SJCRH30 (cell line): ENCODE data around the gene RBMS3. TPM values are rescaled to one million over a fixed set of nuclear protein-coding genes. Genes with fewer than 3 reads are reported as not detected.
"Not testable (repeated sequence)": the region's sequence is repeated elsewhere in the genome, so short reads cannot be mapped to it uniquely, and the experiment has no call there.

ENCODE experiments used
- DNase-seq, 2 experiments: peaks; one replicate each; pipeline ENCODE4 v3.0.0-alpha.2; 2015 to 2020
- H3K27ac ChIP-seq: fragments of 250-450 bp; sonication (Bioruptor Pico); 2 replicates; pipeline ENCODE4 v1.5.1; 2020; ENCODE audit warnings: mild to moderate bottlenecking, moderate library complexity
- H3K27me3 ChIP-seq: fragments of 250-450 bp; sonication (Bioruptor Pico); 2 replicates; pipeline ENCODE4 v1.5.1; 2020; ENCODE audit warnings: mild to moderate bottlenecking, moderate library complexity
- H3K36me3 ChIP-seq: fragments of 250-450 bp; sonication (Bioruptor Pico); 2 replicates; pipeline ENCODE4 v1.5.1; 2020; ENCODE audit warnings: mild to moderate bottlenecking, moderate library complexity
- H3K4me1 ChIP-seq: fragments of 250-450 bp; sonication (Bioruptor Pico); 2 replicates; pipeline ENCODE4 v1.5.1; 2020; ENCODE audit warnings: mild to moderate bottlenecking, moderate library complexity
- H3K4me3 ChIP-seq: fragments of 250-450 bp; sonication (Bioruptor Pico); 2 replicates; pipeline ENCODE4 v1.5.1; 2020; ENCODE audit warnings: mild to moderate bottlenecking, moderate library complexity
- H3K9me3 ChIP-seq: fragments of 250-450 bp; sonication (Bioruptor Pico); replicated peaks from 2 replicates; pipeline ENCODE4 v1.5.1; 2020; ENCODE audit warnings: mild to moderate bottlenecking, moderate library complexity
- total RNA-seq: library from RNA; depleted of rRNA; stranded (reverse); fragments of >200 nt; shearing (Covaris generic); gene quantifications from 2 replicates; pipeline ENCODE4 v1.2.3, GENCODE V29; 2014

Gene RBMS3
- total RNA-seq, 1 experiment from 2014 or later: 9.5 TPM

- no peaks in the 10 kb centered on the region for H3K36me3 ChIP-seq
- no peak overlapping the region for H3K4me3 ChIP-seq
- H3K9me3 ChIP-seq: no peaks in the 10 kb centered on the region
- no peaks in the 10 kb centered on the region for H3K27me3 ChIP-seq
- H3K27ac ChIP-seq: no peak overlapping the region
- no peak for DNase-seq
- H3K4me1 ChIP-seq: no peaks in the 10 kb centered on the region
Observed at GRCh38 chr3:30034246-30034991, 753.5 kb downstream of the RBMS3 start.

DNA sequence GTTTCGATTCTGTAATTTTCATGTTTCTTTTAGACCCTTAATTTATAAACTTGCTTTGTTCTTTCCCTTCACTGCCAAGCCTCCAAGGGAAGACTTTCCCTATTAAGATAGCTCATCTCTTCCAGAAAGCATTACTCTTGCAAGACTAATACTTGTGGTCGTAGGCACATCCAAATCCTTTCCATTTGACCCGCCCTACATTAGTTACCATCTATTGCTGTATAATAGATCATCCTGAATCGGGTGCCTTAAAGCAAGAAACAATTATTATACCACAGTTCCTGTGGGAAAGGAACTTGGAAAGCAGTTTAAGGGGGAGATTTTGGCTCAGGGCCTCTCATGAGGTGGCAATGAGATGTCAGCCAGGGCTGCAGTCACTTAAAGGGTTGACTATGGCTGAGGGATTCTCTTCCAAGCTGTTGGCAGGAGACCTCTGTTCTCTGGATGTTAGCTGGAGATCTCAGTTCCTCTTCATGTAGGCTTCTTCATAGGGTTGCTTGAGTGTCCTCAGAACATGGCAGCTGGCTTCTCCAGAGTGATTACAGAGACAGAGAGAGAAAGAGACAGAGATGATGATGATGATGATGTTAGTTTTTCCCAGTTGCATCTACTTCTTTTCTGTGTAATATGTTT is 755.2 kb downstream of the RBMS3 start:
- no peaks in the 10 kb centered on the region for H3K27me3 ChIP-seq
- H3K9me3 ChIP-seq: no peaks in the 10 kb centered on the region
- no peak overlapping the region for H3K4me3 ChIP-seq
- no peaks in the 10 kb centered on the region for H3K4me1 ChIP-seq
- DNase-seq: no peak
- H3K27ac ChIP-seq: no peak overlapping the region
- H3K36me3 ChIP-seq: no peaks in the 10 kb centered on the region

- H3K4me3 ChIP-seq: no peak overlapping the region
- H3K9me3 ChIP-seq: no peaks in the 10 kb centered on the region
- DNase-seq: no peak
- no peak overlapping the region for H3K27ac ChIP-seq
- 0 out of 2 replicates have a peak, but pooled peaks cover 3% of the 10 kb centered on the region for H3K4me1 ChIP-seq
- no peaks in the 10 kb centered on the region for H3K36me3 ChIP-seq
- H3K27me3 ChIP-seq: no peaks in the 10 kb centered on the region
Observed at GRCh38 chr3:30040126-30040525, 759.3 kb downstream of the RBMS3 start.

DNA sequence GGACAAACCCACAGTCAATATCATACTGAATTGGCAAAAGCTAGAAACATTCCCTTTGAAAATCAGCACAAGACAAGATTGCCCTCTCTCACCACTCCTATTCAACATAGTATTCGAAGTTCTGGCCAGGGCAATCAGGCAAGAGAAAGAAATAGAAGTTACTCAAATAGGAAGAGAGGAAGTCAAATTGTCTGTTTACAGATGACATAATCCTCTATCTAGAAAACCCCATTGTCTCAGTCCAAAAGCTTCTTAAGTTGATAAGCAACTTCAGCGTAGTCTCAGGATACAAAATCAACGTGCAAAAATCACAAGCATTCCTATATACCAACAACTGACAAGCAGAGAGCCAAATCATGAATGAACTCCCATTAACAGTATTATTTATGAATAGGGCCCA is 760.6 kb downstream of the RBMS3 start:
- not testable (repeated sequence) for DNase-seq

GRCh38 chr3:30042274-30042859 is 761.5 kb downstream of the RBMS3 start:
- no peak overlapping the region for H3K27ac ChIP-seq
- H3K27me3 ChIP-seq: no peaks in the 10 kb centered on the region
- H3K4me3 ChIP-seq: no peak overlapping the region
- H3K9me3 ChIP-seq: no peaks in the 10 kb centered on the region
- 0 out of 2 replicates have a peak, but pooled peaks cover 3% of the 10 kb centered on the region for H3K4me1 ChIP-seq
- no peaks in the 10 kb centered on the region for H3K36me3 ChIP-seq
- peak; percentile 61 to 82 for DNase-seq

More for the DNA sequence above, 760.6 kb downstream of the RBMS3 start:
- H3K36me3 ChIP-seq, H3K9me3 ChIP-seq, H3K27me3 ChIP-seq, H3K4me3 ChIP-seq, H3K27ac ChIP-seq, H3K4me1 ChIP-seq: not testable (repeated sequence)

DNA sequence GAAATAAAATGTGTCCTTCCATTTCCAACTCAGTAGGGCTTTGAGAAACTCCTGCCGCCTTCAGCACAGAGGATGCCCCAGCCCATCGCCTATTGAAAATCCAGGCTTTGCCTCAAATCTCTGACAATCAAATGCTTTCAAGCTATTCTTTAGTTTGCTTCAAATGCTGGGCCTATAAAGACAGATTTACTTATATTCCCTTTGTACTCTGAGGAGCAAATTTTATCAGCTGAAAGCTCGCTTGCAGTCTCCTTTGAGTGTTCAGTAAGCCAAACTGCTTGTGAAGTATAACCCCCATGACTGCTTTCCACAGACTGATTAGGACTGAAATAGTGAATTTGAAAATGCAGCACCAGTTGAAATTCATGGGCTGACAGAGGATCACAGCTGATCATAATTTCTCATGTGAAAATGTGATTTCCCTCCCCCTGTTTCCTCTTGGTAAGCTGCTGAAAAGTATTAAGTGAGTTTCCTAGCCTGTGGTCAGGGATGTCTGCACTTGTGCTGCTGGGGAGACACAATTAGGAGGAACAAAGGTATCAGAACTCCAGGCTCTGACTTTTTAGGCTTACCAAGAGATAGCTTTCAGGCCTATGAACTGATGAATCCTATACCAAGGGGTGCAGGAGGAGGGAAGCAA is 762.2 kb downstream of the RBMS3 start:
- Histone ChIP-seq H3K27ac (no peak overlapping the region), H3K9me3 (no peaks in the 10 kb centered on the region), H3K4me1 (0 out of 2 replicates have a peak, but pooled peaks cover 3% of the 10 kb centered on the region), H3K36me3 (no peaks in the 10 kb centered on the region), H3K4me3 (no peak overlapping the region), H3K27me3 (no peaks in the 10 kb centered on the region)
- DNase-seq: peak in 1 of 2 experiments; percentile 17

- 0 out of 2 replicates have a peak, but pooled peaks cover 3% of the 10 kb centered on the region for H3K4me1 ChIP-seq
- no peak for DNase-seq
- no peak overlapping the region for H3K27ac ChIP-seq
Observed at GRCh38 chr3:30044515-30044914, 763.6 kb downstream of the RBMS3 start.

GRCh38 chr3:30048431-30048830 is 767.6 kb downstream of the RBMS3 start:
- H3K27me3 ChIP-seq: no peaks in the 10 kb centered on the region
- H3K9me3 ChIP-seq: no peaks in the 10 kb centered on the region
- no peak overlapping the region for H3K4me3 ChIP-seq

More at GRCh38 chr3:30044515-30044914, 763.6 kb downstream of the RBMS3 start:
- Histone ChIP-seq H3K9me3 (no peaks in the 10 kb centered on the region), H3K4me3 (no peak overlapping the region), H3K36me3 (no peaks in the 10 kb centered on the region), H3K27me3 (no peaks in the 10 kb centered on the region)

GRCh38 chr3:30050116-30050515 is 769.2 kb downstream of the RBMS3 start:
- H3K36me3 ChIP-seq, H3K9me3 ChIP-seq, DNase-seq, H3K27me3 ChIP-seq, H3K4me1 ChIP-seq, H3K4me3 ChIP-seq, H3K27ac ChIP-seq: not testable (repeated sequence)

More at GRCh38 chr3:30048431-30048830, 767.6 kb downstream of the RBMS3 start:
- H3K4me1 ChIP-seq: no peaks in the 10 kb centered on the region
- DNase-seq: no peak
- H3K36me3 ChIP-seq: no peaks in the 10 kb centered on the region
- H3K27ac ChIP-seq: no peak overlapping the region

GRCh38 chr3:30059240-30059639 is 778.4 kb downstream of the RBMS3 start:
- Histone ChIP-seq H3K27me3 (no peaks in the 10 kb centered on the region), H3K4me1 (no peaks in the 10 kb centered on the region), H3K36me3 (no peaks in the 10 kb centered on the region; the same call in 1 of the 2 replicates), H3K27ac (no peak overlapping the region), H3K9me3 (no peaks in the 10 kb centered on the region), H3K4me3 (no peak overlapping the region)
- DNase-seq: no peak
